Measurements from ENCODE around the gene NRG3. TPM values are rescaled to one million over a fixed set of nuclear protein-coding genes. Genes with fewer than 3 reads are reported as not detected.
A peak's percentile ranks its signal among the peaks of the same experiment; 100 is the strongest.

Gene NRG3
- total and polyA plus RNA-seq, 2 of the 8 experiments (the other 6 are each of a cell fraction or from before 2014, with no cell fraction given), result 4.2 to 5.0 TPM

DNA sequence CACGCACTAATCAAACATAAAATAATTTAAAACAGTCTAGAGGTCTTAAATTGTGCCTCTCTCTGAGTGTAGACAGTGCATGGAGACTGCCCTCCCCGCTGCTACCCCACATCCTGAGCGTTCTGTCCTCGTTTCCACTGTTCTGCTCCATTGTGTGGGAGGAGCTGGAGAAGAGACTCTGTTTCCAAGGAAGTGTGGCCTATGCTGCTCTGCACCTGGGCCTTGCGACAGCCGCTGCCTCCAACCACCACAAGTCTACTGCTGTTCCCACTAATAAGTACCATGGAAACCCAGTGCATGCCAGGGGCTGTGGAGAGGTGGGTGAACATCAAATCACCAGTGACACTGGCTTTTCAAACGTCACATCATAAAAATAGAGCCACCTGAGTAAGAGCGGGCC lies 19.6 kb downstream of the NRG3 start:
- Histone ChIP-seq H2BK5ac (ENCODE audit: low read depth, low read length) (no peak overlapping the region), H3K36me3 (ENCODE audit: control insufficient read depth in 2 of 4, insufficient read depth in 4 of 4, low read length in 3 of 4) (no peaks in the 10 kb centered on the region), H4K5ac (ENCODE audit: insufficient read length, low read depth, low read length) (no peak overlapping the region), H3K4me2 (ENCODE audit: insufficient read depth in 1 of 2, low read depth in 2 of 2, low read length in 2 of 2) (no peak overlapping the region), H2AK5ac (ENCODE audit: low read depth, low read length) (no peak overlapping the region), H2BK12ac (ENCODE audit: low read depth, low read length) (0 out of 2 replicates have a peak overlapping the region, but pooled peaks have one; percentile 46), H4K91ac (replicated peaks; ENCODE audit: insufficient read length, low read length) (no peak overlapping the region), H3K9me3 (ENCODE audit: insufficient read depth in 2 of 2, low read depth in 1 of 2, low read length in 1 of 2) (no peaks in the 10 kb centered on the region), H3K56ac (replicated peaks; ENCODE audit: insufficient read length, low read depth, low read length) (no peak overlapping the region), H2BK120ac (replicated peaks; ENCODE audit: low read depth, low read length) (no peak overlapping the region), H2AFZ (ENCODE audit: low read length) (no peak overlapping the region), H3K4me1 (replicated peaks in 1 of 4; ENCODE audit: control insufficient read depth in 3 of 4, insufficient read depth in 4 of 4, low read length in 3 of 4) (peaks cover 0 to 11% (median 0%) of the 10 kb centered on the region in 4 experiments; a peak in 2 of 7 replicates), H3K79me1 (ENCODE audit: low read depth, low read length) (no peaks in the 10 kb centered on the region), H3K14ac (ENCODE audit: insufficient read length) (no peak overlapping the region), H4K8ac (ENCODE audit: extremely low read depth, insufficient read depth, low read length) (0 out of 2 replicates have a peak overlapping the region, but pooled peaks have one; percentile 6), H3K4ac (replicated peaks; ENCODE audit: insufficient read length, low read depth, low read length) (no peak overlapping the region), H3K4me3 (ENCODE audit: extremely low read depth in 1 of 4, insufficient read depth in 2 of 4, low read depth in 3 of 4, low read length in 4 of 4) (no peak overlapping the region), H3K9ac (replicated peaks in 1 of 4; ENCODE audit: extremely low read depth in 1 of 4, low read depth in 3 of 4, low read length in 3 of 4) (no peak overlapping the region), H2BK20ac (ENCODE audit: low read length) (no peak overlapping the region), H3K27me3 (replicated peaks in 1 of 4; ENCODE audit: control insufficient read depth in 3 of 4, extremely low read depth in 1 of 4, insufficient read depth in 3 of 4, low read length in 3 of 4) (no peaks in the 10 kb centered on the region), H2BK15ac (ENCODE audit: low read length) (no peak overlapping the region), H3K18ac (ENCODE audit: extremely low read depth, low read length) (no peak overlapping the region), H3K79me2 (ENCODE audit: control insufficient read depth in 1 of 2, insufficient read depth in 2 of 2, low read length in 2 of 2) (peaks cover 0 to 5% of the 10 kb centered on the region in 2 experiments; a peak in 1 of 4 replicates), H3K23me2 (ENCODE audit: low read depth, low read length) (no peaks in the 10 kb centered on the region; the same call in 1 of the 2 replicates), H3K23ac (ENCODE audit: insufficient read length) (no peak overlapping the region), H3K27ac (ENCODE audit: low read depth, low read length) (no peak overlapping the region), H4K20me1 (replicated peaks in 1 of 2; ENCODE audit: control insufficient read depth in 1 of 2, insufficient read depth in 2 of 2, low read length in 2 of 2) (no peaks in the 10 kb centered on the region)
- TF ChIP-seq CEBPB (IDR thresholded peaks at IDR 0.05; ENCODE audit: low read depth, low read length) (no peak), KDM1A (IDR thresholded peaks at IDR 0.05; ENCODE audit: borderline replicate concordance, low read length) (no peak), MAFK (IDR thresholded peaks at IDR 0.05; ENCODE audit: low read depth, low read length) (no peak), SP2 (IDR thresholded peaks at IDR 0.05; ENCODE audit: low read length) (no peak), KDM4A (IDR thresholded peaks at IDR 0.05; ENCODE audit: low read depth, low read length, severe bottlenecking) (no peak), JUN (IDR thresholded peaks at IDR 0.05; ENCODE audit: low read depth, low read length) (no peak), POU5F1 (IDR thresholded peaks at IDR 0.05; ENCODE audit: low read depth, low read length) (no peak), SRF (IDR thresholded peaks at IDR 0.05; ENCODE audit: low read depth, low read length) (no peak), POLR2AphosphoS5 (IDR thresholded peaks at IDR 0.05; ENCODE audit: low read depth, low read length) (no peak), CHD2 (IDR thresholded peaks at IDR 0.05; ENCODE audit: low read length) (no peak), SP1 (IDR thresholded peaks at IDR 0.05; ENCODE audit: low read depth, low read length) (no peak), RNF2 (IDR thresholded peaks at IDR 0.05; ENCODE audit: borderline replicate concordance, low read depth, low read length, missing control alignments, poor library complexity, severe bottlenecking) (no peak), HDAC2 (IDR thresholded peaks at IDR 0.05; ENCODE audit: borderline replicate concordance in 1 of 2, low read depth in 2 of 2, low read length in 2 of 2) (no peak), RAD21 (IDR thresholded peaks at IDR 0.05 in 1 of 2, conservative IDR thresholded peaks at IDR 0.05 in 1 of 2; ENCODE audit: low read depth in 2 of 2, low read length in 2 of 2) (no peak)
- FAIRE-seq, result no peak
- no peak for DNase-seq (ENCODE audit: low read depth in 1 of 2, low spot score in 2 of 2)
- 87% methylated on average over 8 of the region's 8 CpGs; no CpG with 5 or more reads in 1 of the 2 experiments for WGBS, 2 experiments (ENCODE audit: extremely low coverage in 1 of 2, insufficient coverage in 1 of 2, insufficient read length in 1 of 2, insufficient replicate concordance in 2 of 2, low coverage in 1 of 2, low lambda C conversion rate in 2 of 2, missing lambda C conversion rate in 1 of 2)
- ChIA-PET CTCF (ENCODE audit: partially characterized antibody) (no interaction called here), POLR2A (ENCODE audit: partially characterized antibody) (interaction anchor here (0.9 kb wide), 1 partner anchor 14 kb away, joined by 4 read pairs; no protein-coding TSS in a partner anchor)
